ENCODE measurements around the gene AGMO.
"Not testable (repeated sequence)": the region's sequence is repeated elsewhere in the genome, so short reads cannot be mapped to it uniquely, and the experiment has no call there.

Gene AGMO

GRCh38 chr7:15305002-15305600 is 256.7 kb downstream of the AGMO start:
- DNase-seq, result peak; percentile 35 to 38

- no peak for DNase-seq
Observed at GRCh38 chr7:15303357-15303756, 258.5 kb downstream of the AGMO start.

GRCh38 chr7:15300986-15301385 is 260.8 kb downstream of the AGMO start:
- not testable (repeated sequence) for DNase-seq

GRCh38 chr7:15292138-15292537 is 269.7 kb downstream of the AGMO start:
- DNase-seq, result no peak

GRCh38 chr7:15291699-15292098 is 270.1 kb downstream of the AGMO start:
- DNase-seq, result no peak

DNA sequence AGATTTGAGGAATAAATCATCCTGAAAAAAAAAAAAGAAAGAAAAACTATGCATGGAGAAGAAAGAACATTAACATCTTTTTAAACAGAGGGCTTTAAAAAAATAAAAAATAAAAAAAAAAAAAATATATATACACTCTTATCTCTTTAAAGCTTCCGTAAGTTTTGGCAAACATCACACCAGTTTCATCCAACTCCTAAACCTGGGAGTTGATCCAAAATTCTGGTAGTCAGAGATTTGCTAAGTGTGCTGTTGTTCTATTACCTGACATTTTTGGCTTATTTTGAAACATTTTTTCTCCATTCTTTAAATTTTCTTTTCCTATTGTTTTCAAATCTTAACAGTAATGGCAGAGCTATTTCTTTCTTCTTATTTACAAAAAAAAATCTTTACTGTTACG is 273.1 kb downstream of the AGMO start:
- no peak for DNase-seq

GRCh38 chr7:15284396-15284795 is 277.4 kb downstream of the AGMO start:
- no peak for DNase-seq

DNA sequence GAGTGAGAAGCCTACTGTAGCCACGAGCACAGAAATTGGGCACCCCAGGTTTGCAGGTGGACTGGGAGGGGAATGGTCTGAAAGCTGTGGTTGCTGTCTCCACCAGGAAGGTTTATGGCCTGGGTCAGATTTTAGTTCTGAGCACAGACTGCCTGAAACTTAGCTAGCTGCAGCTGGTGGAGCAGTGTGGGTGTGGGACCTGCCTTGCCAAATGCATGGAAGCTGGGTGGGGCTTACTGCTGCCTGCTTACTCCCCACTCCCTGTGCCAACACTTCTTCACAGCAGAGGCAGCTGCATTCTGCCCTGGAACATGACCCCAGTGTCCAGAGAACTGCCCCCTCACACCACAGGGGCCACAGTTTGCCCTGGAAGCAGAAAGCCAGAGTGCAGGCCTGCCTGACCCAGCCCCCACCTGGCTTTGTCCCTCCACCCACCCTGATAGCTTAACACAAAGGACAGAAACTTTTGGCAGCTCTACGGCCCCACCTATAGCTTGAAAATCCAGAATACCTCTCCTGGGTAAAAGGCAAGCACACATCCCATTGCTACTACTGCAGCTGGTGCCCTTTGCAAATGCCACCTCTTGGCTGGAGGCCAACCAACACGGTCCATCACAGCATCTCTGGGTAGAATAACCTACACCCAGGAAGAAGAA is 281.6 kb downstream of the AGMO start:
- DNase-seq, result no peak

GRCh38 chr7:15279640-15280039 is 282.2 kb downstream of the AGMO start:
- DNase-seq, result no peak

- no peak for DNase-seq
Observed at GRCh38 chr7:15257689-15258088, 304.1 kb downstream of the AGMO start.

GRCh38 chr7:15252181-15252580 is 309.6 kb downstream of the AGMO start:
- DNase-seq, result no peak

GRCh38 chr7:15248514-15248913 is 313.3 kb downstream of the AGMO start:
- DNase-seq, result no peak

- no peak for DNase-seq
Observed at GRCh38 chr7:15245831-15246230, 316.0 kb downstream of the AGMO start.

DNA sequence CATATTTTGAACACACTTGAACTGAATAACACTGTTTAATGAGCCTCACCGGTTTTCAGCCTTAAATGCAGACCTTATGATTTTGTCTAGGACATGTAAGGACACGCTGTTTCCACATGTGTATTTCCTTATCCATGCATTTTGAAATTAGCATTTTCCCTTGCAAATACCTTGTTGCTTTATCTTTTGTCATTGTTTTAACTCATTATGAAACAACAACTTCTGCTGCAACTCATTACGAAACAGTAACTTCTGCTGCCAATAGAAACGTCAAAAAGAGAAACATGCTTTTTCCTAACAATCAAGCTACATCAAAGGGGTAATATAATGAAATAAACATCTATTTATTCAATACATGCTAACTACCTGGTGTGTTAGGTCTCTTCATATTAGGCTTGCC is 322.0 kb downstream of the AGMO start:
- peak; percentile 78 for DNase-seq

- DNase-seq, result peak; percentile 81 to 89
Observed at GRCh38 chr7:15236952-15237351, 324.9 kb downstream of the AGMO start.

DNA sequence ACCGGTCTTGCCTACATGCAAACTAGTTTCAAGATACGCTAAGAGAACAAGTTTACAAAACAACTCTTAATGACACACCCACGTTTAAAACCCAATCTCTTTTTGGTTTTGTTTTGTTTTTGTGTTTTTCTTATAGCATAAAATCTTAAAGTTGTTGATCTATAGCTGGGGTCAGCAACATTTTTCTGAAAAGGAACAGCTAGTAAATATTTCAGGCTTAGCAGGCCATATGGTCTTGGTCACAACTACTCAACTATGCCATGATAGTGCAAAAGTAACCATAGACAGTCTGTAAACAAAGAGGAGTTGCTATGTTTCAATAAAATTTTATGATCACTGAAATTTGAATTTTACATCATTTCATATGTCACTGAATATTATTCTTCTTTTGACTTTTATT is 327.4 kb downstream of the AGMO start:
- DNase-seq, result no peak

GRCh38 chr7:15228831-15229230 is 333.0 kb downstream of the AGMO start:
- DNase-seq, result no peak

GRCh38 chr7:15225981-15226380 is 335.8 kb downstream of the AGMO start:
- DNase-seq, result no peak

GRCh38 chr7:15219758-15220157 is 342.1 kb downstream of the AGMO start:
- DNase-seq, result no peak

GRCh38 chr7:15218261-15218660 is 343.6 kb downstream of the AGMO start:
- DNase-seq, result peak; percentile 23 to 32

- no peak for DNase-seq
Observed at GRCh38 chr7:15215616-15216015, 346.2 kb downstream of the AGMO start.

DNA sequence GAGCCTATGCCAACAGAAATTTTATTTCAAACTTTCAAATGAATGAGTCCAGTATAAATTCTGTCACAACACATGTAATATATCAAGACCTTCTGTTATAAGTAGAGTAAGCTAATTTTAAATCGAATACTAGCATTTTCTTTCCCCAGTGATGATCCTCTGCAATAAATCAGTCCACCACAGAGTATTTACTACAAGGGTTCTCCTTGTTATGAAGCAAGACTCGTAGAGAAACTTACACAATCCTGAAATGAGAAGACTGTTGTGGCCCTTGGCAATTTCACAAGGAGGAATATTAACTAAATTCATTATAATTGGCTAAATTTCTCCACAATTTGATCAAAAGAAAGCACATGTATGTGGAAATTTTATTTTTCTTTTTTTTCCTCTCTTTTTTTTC is 346.8 kb downstream of the AGMO start:
- peak; percentile 43 to 70 for DNase-seq

DNA sequence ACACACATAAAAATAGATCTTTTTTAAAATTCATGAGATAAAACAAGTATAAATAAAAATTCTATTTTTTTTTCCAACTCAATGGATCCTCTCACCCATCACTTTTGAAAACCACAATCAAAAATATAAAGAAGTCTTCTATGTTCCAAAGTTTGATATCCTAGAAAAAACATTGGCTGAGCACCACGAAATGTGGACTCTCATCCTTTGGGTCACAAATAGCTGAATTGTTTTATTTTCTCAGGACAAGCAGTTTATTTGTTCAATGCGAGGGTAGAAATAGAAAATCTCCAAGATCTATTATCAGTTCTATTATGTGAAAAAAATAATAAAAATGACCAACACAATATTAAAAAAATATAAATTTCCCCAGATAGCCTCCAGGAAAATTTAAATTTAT is 348.7 kb downstream of the AGMO start:
- no peak for DNase-seq

DNA sequence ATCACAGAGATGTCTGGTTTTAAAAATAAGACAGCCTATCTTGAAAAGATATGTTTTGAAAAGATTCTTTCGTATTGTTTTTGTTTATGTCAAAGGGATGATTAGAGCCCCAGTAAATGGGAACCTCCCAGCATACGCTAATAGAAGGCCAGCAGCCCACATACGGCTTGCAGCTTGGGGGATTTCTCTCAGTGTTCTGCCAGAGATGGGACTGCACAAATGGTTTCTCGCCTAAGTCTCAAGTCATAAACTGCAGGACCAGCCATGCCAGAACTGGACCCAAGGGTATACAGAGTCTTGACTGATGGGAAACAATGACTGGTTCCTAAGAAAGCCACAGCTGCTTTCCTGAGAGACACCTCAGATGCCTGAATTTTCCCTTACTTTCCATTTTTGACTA is 352.4 kb downstream of the AGMO start:
- DNase-seq, result no peak

DNA sequence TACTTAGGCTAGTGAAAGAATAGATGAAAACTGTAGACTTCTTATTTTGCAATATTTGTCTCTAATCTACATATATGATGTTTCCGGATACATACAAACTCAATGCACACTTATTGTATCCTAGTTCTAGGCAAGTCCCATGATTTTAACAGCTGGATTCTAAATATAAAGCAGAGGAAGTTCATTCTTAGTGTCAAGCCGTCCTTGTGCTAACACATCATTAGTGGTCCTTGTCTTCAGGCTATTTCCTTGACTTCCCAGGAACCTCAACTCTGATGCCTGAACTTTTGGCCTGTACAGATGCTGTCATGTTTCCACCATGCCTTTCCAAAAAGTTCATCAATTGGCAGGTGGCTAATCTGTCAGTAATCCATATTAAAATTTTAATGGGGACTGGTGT is 357.4 kb downstream of the AGMO start:
- DNase-seq, result no peak
